K562 treated with DMSO at 1 percent for 4 hours (cell line): Measurements from ENCODE around the gene SBK3. TPM values are rescaled to one million over a fixed set of nuclear protein-coding genes. Genes with fewer than 3 reads are reported as not detected.

Experiments used
- total RNA-seq: library from RNA; unstranded; fragments of 300-600 nt; gene quantifications from 2 replicates; pipeline ENCODE4 v1.2.3, GENCODE V29; 2022; ENCODE audit not compliant: insufficient read depth

The SBK3 gene, protein sequence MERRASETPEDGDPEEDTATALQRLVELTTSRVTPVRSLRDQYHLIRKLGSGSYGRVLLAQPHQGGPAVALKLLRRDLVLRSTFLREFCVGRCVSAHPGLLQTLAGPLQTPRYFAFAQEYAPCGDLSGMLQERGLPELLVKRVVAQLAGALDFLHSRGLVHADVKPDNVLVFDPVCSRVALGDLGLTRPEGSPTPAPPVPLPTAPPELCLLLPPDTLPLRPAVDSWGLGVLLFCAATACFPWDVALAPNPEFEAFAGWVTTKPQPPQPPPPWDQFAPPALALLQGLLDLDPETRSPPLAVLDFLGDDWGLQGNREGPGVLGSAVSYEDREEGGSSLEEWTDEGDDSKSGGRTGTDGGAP
- total RNA-seq = not detected in 2 replicates

DNA sequence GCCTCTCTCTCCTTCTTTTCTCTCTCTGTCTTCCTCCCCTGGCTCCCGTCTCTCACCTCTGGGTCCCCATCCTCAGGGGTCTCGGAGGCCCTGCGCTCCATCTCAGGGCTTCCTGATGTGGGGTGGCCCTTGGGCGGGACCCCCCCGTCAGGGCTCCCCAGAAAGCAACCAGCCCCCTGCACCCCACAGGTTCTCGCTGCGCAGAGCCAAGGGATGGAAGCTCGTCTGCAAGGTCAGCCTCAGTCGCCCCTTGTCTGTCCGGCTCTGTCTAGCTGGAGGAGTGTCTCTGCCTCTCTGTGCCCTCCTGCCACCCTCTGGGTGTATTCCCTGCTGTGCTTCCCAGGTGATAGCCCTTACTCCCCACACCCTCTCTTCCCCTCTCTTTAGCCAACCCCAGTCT is at the start of gene SBK3:
Gene SBK3 (minus strand): TSS at position 101 of the 400 bp plus-strand sequence. CDS start 0 bp downstream, at position 101.

DNA sequence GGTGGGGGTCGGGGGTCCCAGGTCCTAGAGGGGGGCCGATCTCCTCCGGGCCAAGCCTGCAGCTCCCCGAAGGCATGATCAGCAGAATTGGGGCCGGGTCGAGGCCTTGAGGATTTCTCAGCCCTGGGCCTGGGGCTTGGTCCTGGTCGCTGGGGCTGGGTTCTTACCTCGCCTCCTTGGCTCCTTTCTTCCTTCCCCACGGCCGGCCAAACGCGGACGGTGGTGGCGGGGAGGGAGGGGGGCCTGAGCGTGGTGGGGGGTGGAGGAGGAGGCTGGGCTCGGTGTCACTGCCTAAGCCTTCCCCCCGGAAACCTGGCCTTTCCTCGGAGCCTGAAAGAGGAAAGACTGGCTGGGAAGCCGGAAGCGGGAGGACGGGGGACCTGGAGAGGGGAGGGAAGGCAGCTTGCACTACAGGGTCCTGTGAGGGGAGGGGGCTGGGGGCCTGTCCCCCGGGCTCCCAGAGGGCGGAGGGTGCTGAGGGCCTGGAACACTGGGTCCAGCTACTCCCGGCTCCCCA is 35.3 kb upstream of the SBK3 start, which contains the start of gene ZNF579:
Gene ZNF579 (minus strand): TSS at position 221 of the 517 bp plus-strand sequence. CDS start 1,209 bp downstream, outside the sequence.

DNA sequence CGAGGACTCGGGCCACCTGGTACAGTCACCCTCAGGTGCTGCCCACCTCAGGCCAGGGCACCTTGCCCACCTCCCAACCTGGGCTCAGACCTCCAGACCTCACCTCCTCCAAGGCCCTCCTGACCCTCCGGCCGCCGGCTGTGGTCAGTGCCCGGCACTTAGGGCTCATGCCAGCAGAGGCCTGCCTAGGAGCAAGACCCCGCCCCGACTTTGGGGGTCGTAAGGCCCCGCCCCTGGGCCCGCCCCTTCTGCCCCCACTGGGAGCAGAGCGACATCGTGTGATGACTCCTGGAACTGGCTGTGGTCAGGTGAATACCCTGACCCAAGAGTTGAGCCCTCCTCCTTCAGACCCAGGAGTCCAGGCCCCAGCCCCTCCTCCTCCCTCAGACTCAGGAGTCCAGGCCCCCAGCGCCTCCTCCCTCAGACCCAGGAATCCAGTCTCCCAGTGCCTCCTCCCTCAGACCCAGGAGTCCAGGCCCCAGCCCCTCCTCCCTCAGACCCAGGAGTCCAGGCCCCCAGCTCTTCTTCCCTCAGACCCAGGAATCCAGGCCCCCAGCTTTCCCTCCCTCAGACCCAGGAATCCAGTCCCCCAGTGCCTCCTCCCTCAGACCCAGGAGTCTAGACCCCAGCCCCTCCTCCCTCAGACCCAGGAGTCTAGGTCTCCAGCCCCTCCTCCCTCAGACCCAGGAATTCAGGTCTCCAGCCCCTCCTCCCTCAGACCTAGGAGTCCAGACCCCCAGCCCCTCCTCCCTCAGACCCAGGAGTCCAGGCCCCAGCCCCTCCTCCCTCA is 8.2 kb downstream of the SBK3 start, which contains the start of gene SBK2:
Gene SBK2 (minus strand): TSS at position 183 of the 790 bp plus-strand sequence. CDS start 839 bp downstream, outside the sequence.

Other genes with a start within 250 kb of the SBK3 start
- gene TMEM150B, start 220.2 kb downstream of the SBK3 start, total RNA-seq = 2.3 and 6.6 TPM in 2 replicates
- gene KMT5C, start 205.7 kb downstream of the SBK3 start, total RNA-seq = 36.4 and 43.8 TPM in 2 replicates
- 0.33 TPM in 1 of 2 replicates, not detected in the other for gene COX6B2, start 190.8 kb downstream of the SBK3 start, total RNA-seq
- not detected in 2 replicates for gene GARIN5B, start 182.3 kb downstream of the SBK3 start, total RNA-seq
- not detected in 2 replicates for gene IL11, start 175.1 kb downstream of the SBK3 start, total RNA-seq
- not detected in 2 replicates for gene TMEM190, start 168.7 kb downstream of the SBK3 start, total RNA-seq
- 6.7 and 8.7 TPM in 2 replicates for gene TMEM238, start 161.3 kb downstream of the SBK3 start, total RNA-seq
- gene RPL28, start 159.6 kb downstream of the SBK3 start, total RNA-seq = 3,550 and 3,674 TPM in 2 replicates
- gene UBE2S, start 137.8 kb downstream of the SBK3 start, total RNA-seq = 377 and 436 TPM in 2 replicates
- not detected in 2 replicates for gene SHISA7, start 102.2 kb downstream of the SBK3 start, total RNA-seq
- 94.9 and 118 TPM in 2 replicates for gene ISOC2, start 83.9 kb downstream of the SBK3 start, total RNA-seq
- not detected in 2 replicates for gene C19orf85, start 80.8 kb downstream of the SBK3 start, total RNA-seq
- gene ZNF628, start 68.9 kb downstream of the SBK3 start, total RNA-seq = 10.4 and 18.8 TPM in 2 replicates
- gene NAT14, start 60.4 kb downstream of the SBK3 start, total RNA-seq = 37.1 and 38.8 TPM in 2 replicates
- gene SSC5D, start 57.1 kb downstream of the SBK3 start, total RNA-seq = 0.25 TPM in 1 of 2 replicates, not detected in the other
- gene SBK2, start 8.4 kb downstream of the SBK3 start, total RNA-seq = not detected in 2 replicates
- 12.2 and 14.3 TPM in 2 replicates for gene ZNF579, start 35.3 kb upstream of the SBK3 start, total RNA-seq
- gene FIZ1, start 54.0 kb upstream of the SBK3 start, total RNA-seq = 13.4 and 17.2 TPM in 2 replicates
- 34.2 and 37.8 TPM in 2 replicates for gene ZNF524, start 54.7 kb upstream of the SBK3 start, total RNA-seq
- gene ZNF865, start 60.1 kb upstream of the SBK3 start, total RNA-seq = 28.3 and 33.7 TPM in 2 replicates
- gene ZNF784, start 79.0 kb upstream of the SBK3 start, total RNA-seq = 5.5 and 6.5 TPM in 2 replicates
- 52.4 and 60.5 TPM in 2 replicates for gene ZNF580, start 95.5 kb upstream of the SBK3 start, total RNA-seq
- 57.6 and 69.0 TPM in 2 replicates for gene ZNF581, start 98.1 kb upstream of the SBK3 start, total RNA-seq
- 30.7 and 33.6 TPM in 2 replicates for gene CCDC106, start 102.7 kb upstream of the SBK3 start, total RNA-seq
- gene U2AF2, start 109.5 kb upstream of the SBK3 start, total RNA-seq = 167 and 168 TPM in 2 replicates
- 100 and 102 TPM in 2 replicates for gene EPN1, start 129.7 kb upstream of the SBK3 start, total RNA-seq
- not detected in 2 replicates for gene NLRP9, start 192.9 kb upstream of the SBK3 start, total RNA-seq
- 1.7 and 2.4 TPM in 2 replicates for gene RFPL4A, start 213.6 kb upstream of the SBK3 start, total RNA-seq
- gene RFPL4AL1, start 223.6 kb upstream of the SBK3 start, total RNA-seq = not detected in 2 replicates